HG02588 (cell line): ENCODE results near the gene UBE2D4.
A peak's percentile ranks its signal among the peaks of the same experiment; 100 is the strongest.
"Not testable (repeated sequence)": the region's sequence is repeated elsewhere in the genome, so short reads cannot be mapped to it uniquely, and the experiment has no call there.

Source experiments
- ATAC-seq: cut with Tn5 transposase; IDR thresholded peaks from one replicate; pipeline ENCODE4 v1.9.1; 2021; ENCODE audit warnings: mild to moderate bottlenecking, moderate library complexity; ENCODE audit not compliant: unreplicated experiment

Gene UBE2D4

GRCh38 chr7:43925984-43926797, at the start of gene UBE2D4:
TSS of gene UBE2D4 (plus strand) at chr7:43926436. CDS start at chr7:43926533, 97 bp downstream.
- peak; percentile 90 for ATAC-seq

GRCh38 chr7:43876976-43877745, 49.1 kb upstream of the UBE2D4 start:
- ATAC-seq, result no peak

GRCh38 chr7:43877968-43878864, 48.0 kb upstream of the UBE2D4 start:
- no peak for ATAC-seq

- ATAC-seq, result no peak
These were observed 47.4 kb upstream of the UBE2D4 start for GRCh38 chr7:43878867-43879266.

GRCh38 chr7:43879477-43879876, 46.8 kb upstream of the UBE2D4 start:
- ATAC-seq, result no peak

GRCh38 chr7:43880596-43880995, 45.6 kb upstream of the UBE2D4 start:
- no peak for ATAC-seq

- no peak for ATAC-seq
These were observed 42.0 kb upstream of the UBE2D4 start for GRCh38 chr7:43884209-43884608.

- ATAC-seq, result no peak
These were observed 41.6 kb upstream of the UBE2D4 start for GRCh38 chr7:43884617-43885016.

GRCh38 chr7:43888993-43889945, 37.0 kb upstream of the UBE2D4 start:
- no peak for ATAC-seq

- no peak for ATAC-seq
These were observed 35.8 kb upstream of the UBE2D4 start for GRCh38 chr7:43890468-43890867.

- no peak for ATAC-seq
These were observed 34.9 kb upstream of the UBE2D4 start for GRCh38 chr7:43891069-43891955.

- ATAC-seq, result no peak
These were observed 30.3 kb upstream of the UBE2D4 start for GRCh38 chr7:43895847-43896415.

GRCh38 chr7:43898571-43898970, 27.7 kb upstream of the UBE2D4 start:
- ATAC-seq, result not testable (repeated sequence)

GRCh38 chr7:43902542-43903054, 23.6 kb upstream of the UBE2D4 start:
- no peak for ATAC-seq

- no peak for ATAC-seq
These were observed 21.6 kb upstream of the UBE2D4 start for GRCh38 chr7:43904533-43905208.

GRCh38 chr7:43905209-43905946, 20.9 kb upstream of the UBE2D4 start:
- ATAC-seq, result no peak

- peak; percentile 35 for ATAC-seq
These were observed 20.3 kb upstream of the UBE2D4 start for GRCh38 chr7:43905956-43906330.
